ENCODE results near the gene CAMKK2. TPM values are rescaled to one million over a fixed set of nuclear protein-coding genes. Genes with fewer than 3 reads are reported as not detected.

CAMKK2 gene
- total RNA-seq, 4 donors from 2014 or later, result 18.4 to 25.8 (median 25.0) TPM

GRCh38 chr12:121198949-121199348, 97.6 kb downstream of the CAMKK2 start:
- peaks cover 4% of the 10 kb centered on the region for H3K4me1 ChIP-seq
- no peaks in the 10 kb centered on the region for H3K36me3 ChIP-seq
- H3K9me3 ChIP-seq, result no peaks in the 10 kb centered on the region
- TF ChIP-seq EP300 (IDR thresholded peaks at IDR 0.05), result no peak
- no peak for TF ChIP-seq POLR2AphosphoS5 (IDR thresholded peaks at IDR 0.05)
- no peak for TF ChIP-seq POLR2A (IDR thresholded peaks at IDR 0.05)
- TF ChIP-seq CTCF (IDR thresholded peaks at IDR 0.05), result no peak
- no peak for DNase-seq (ENCODE audit: low spot score in 2 of 2)
- H3K27ac ChIP-seq, result no peak overlapping the region
- H3K4me3 ChIP-seq, result no peak overlapping the region
- 89% methylated on average over 7 of the region's 7 CpGs for WGBS
- H3K27me3 ChIP-seq, result no peaks in the 10 kb centered on the region

GRCh38 chr12:121196902-121197301, 99.6 kb downstream of the CAMKK2 start:
- no peaks in the 10 kb centered on the region for H3K27me3 ChIP-seq
- no peak for DNase-seq (ENCODE audit: low spot score in 2 of 2)
- H3K9me3 ChIP-seq, result no peaks in the 10 kb centered on the region
- H3K27ac ChIP-seq, result no peak overlapping the region
- 72% methylated on average over 6 of the region's 6 CpGs for WGBS
- H3K4me3 ChIP-seq, result no peak overlapping the region
- no peaks in the 10 kb centered on the region for H3K36me3 ChIP-seq
- H3K4me1 ChIP-seq, result no peaks in the 10 kb centered on the region
- TF ChIP-seq EP300 (IDR thresholded peaks at IDR 0.05) (no peak), CTCF (IDR thresholded peaks at IDR 0.05) (no peak), POLR2AphosphoS5 (IDR thresholded peaks at IDR 0.05) (no peak), POLR2A (IDR thresholded peaks at IDR 0.05) (no peak)

- Histone ChIP-seq H3K36me3 (peaks cover 4% of the 10 kb centered on the region), H3K9me3 (no peaks in the 10 kb centered on the region), H3K4me1 (peaks cover 5% of the 10 kb centered on the region), H3K27ac (peak overlapping the region; percentile 40), H3K27me3 (no peaks in the 10 kb centered on the region), H3K4me3 (no peak overlapping the region)
- DNase-seq (ENCODE audit: low spot score in 2 of 2), result no peak
- WGBS, result 64% methylated on average over 3 of the region's 3 CpGs
- TF ChIP-seq EP300 (IDR thresholded peaks at IDR 0.05) (no peak), POLR2AphosphoS5 (IDR thresholded peaks at IDR 0.05) (no peak), POLR2A (IDR thresholded peaks at IDR 0.05) (no peak), CTCF (IDR thresholded peaks at IDR 0.05) (no peak)
Measured at GRCh38 chr12:121191151-121191550, 105.4 kb downstream of the CAMKK2 start.

GRCh38 chr12:121190523-121191031, 105.9 kb downstream of the CAMKK2 start:
- WGBS, result 29% methylated on average over 2 of the region's 2 CpGs
- no peak for DNase-seq (ENCODE audit: low spot score in 2 of 2)
- Histone ChIP-seq H3K27ac (peak overlapping the region; percentile 40), H3K27me3 (no peaks in the 10 kb centered on the region), H3K4me1 (peaks cover 5% of the 10 kb centered on the region), H3K36me3 (peaks cover 8% of the 10 kb centered on the region), H3K4me3 (no peak overlapping the region), H3K9me3 (no peaks in the 10 kb centered on the region)
- TF ChIP-seq EP300 (IDR thresholded peaks at IDR 0.05) (no peak), CTCF (IDR thresholded peaks at IDR 0.05) (no peak), POLR2A (IDR thresholded peaks at IDR 0.05) (no peak), POLR2AphosphoS5 (IDR thresholded peaks at IDR 0.05) (no peak)

GRCh38 chr12:121189619-121190155, 106.8 kb downstream of the CAMKK2 start:
- no peak overlapping the region for H3K27ac ChIP-seq
- no peaks in the 10 kb centered on the region for H3K9me3 ChIP-seq
- no peak for DNase-seq (ENCODE audit: low spot score in 2 of 2)
- no peaks in the 10 kb centered on the region for H3K27me3 ChIP-seq
- peaks cover 8% of the 10 kb centered on the region for H3K4me1 ChIP-seq
- peaks cover 13% of the 10 kb centered on the region for H3K36me3 ChIP-seq
- WGBS, result 92% methylated on average over 4 of the region's 9 CpGs
- H3K4me3 ChIP-seq, result no peak overlapping the region
- TF ChIP-seq EP300 (IDR thresholded peaks at IDR 0.05), result no peak
- no peak for TF ChIP-seq CTCF (IDR thresholded peaks at IDR 0.05)
- TF ChIP-seq POLR2AphosphoS5 (IDR thresholded peaks at IDR 0.05), result no peak
- no peak for TF ChIP-seq POLR2A (IDR thresholded peaks at IDR 0.05)

Data from suprapubic skin (tissue), 4 donors.